Activated CD4-positive, alpha-beta T cell treated with anti-CD3 and anti-CD28 coated beads for 4 hours (primary cell): ENCODE data around the gene METRN.

ENCODE experiments used
- DNase-seq, 2 donors: peaks; one replicate each; pipeline ENCODE4 v3.0.0-alpha.2; 2020

The METRN gene

DNA sequence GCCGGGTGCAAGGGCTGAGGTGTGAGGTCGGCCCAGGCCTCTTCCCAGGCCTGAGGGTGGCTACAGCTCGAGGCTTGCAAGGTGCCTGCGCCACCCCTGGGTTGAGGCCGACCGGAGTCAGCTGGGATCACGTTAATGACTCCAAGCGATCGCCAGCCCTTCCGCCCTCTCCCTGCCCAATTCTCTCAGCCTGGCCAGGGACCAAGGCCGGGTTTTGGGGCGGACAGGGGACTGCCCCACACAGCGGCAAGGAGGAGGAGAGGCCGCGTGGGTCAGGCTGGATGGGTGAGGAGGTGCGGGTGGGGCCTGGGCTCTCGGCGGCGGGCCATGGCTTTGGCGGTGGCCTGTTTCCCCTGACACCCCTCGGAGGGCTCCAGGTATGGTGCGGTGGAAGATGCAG is 21.6 kb upstream of the METRN start:
- no peak for DNase-seq

DNA sequence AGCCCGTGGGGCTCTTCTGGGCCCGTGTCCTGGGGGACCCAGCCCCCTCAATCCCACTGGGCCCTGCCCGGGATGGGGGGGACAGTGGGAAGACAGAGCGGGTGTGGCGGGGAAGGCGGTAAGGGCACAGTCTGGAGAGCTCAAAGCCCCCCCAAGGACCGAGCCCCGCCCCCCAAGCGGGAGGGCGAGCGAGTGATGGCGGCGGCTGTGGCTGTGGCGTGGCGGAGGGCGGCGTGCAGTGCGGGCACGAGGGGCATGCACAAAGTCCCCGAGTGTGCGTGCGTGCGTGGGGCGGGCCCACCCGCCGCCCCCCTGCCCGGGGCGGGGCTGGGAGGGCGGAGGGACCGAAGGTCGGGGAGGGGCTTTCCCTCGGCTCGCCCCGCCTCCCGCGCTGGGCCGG is 21.2 kb upstream of the METRN start:
- DNase-seq = no peak

DNA sequence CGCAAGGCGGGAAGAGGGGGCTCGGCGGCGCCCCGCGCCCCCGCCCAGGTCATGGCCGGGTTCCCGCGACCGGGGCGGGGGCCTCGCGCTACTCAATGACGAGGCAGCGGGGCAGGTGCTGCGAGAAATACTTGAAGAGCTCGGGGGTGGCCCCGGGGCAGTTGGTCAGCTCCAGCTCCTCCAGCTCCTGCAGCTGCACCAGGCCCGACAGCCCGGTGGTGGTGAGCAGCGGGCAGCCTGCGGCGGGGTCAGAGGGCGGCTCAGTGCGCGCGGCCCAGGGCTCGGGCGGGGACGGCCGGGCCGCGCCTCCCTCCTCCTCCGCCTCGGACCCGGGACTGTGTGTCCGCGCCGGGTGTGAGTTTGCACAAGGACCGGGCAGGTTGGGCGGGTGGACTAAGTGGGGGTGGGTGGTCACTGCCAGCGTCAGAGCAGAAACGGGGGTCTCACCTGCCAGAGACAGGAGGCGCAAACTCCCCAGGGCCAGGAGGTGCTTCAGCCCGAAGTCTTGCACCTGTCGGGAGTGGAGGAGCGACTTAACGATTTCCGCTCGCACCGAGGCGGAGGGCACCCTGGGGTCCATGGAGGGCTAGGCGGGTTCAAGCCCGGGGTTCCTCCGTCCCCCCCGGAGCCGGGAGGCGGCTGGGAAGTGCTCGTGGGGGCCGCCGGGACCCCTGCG is 20.6 kb upstream of the METRN start:
- DNase-seq = no peak

DNA sequence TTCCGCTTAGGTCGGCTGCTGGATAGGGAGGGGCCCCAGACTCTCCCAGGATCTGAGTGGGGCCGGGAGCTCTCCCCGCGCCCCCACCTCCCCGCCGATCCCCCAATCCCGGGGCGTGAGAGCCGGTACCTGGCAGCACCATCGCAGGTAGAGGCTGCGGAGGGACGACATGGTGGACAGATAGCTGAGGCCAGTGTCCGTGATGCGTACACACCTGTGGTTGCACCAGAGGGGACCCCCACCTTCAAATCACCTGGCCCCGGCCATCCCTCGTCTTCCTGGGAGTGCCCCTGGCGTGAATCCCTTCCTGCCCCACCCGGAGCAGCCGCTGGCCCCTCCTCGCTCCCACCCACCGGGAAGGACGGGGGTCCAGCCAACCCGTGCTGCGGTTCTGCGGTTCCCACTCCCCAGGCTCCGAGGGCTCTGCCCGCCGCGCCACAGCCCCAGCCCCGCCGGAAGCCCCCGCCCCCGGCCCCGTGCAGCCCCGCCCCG is 20.0 kb upstream of the METRN start:
- DNase-seq = no peak

DNA sequence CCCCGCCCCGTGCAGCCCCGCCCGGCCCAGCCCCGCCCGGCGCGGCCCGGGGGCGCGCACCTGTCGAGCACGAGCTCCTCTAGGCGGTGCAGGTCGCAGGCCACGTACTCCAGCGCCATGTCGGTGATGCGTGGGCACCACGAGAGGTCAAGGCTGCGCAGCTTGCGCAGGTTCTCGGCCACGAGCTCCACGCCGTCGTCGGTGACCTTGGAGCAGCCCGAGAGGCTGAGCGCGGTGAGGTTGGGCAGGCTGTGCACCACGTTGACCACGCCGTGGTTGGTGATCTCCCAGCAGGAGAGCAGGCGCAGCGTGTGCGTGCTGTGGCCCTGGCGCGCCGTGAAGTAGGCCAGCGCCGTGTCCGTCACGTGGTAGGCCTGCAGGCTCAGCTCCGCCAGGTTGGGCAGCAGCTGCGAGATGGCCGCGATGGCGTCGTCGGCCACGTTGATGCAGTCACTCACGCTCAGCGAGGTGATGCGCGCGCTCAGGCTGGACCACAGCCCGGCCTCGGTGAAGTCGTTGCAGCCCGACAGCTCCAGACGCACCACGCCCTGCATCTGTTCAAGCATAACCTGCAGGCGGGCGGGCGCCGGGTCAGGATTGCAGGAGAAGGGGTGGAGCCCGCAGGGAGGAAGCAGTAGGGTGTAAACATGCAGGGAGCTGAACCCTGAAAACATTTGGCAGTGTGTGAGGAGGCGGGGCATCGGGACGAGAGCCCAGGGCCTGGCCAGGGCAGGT is 19.4 kb upstream of the METRN start:
- DNase-seq = peak; percentile 62 to 69

DNA sequence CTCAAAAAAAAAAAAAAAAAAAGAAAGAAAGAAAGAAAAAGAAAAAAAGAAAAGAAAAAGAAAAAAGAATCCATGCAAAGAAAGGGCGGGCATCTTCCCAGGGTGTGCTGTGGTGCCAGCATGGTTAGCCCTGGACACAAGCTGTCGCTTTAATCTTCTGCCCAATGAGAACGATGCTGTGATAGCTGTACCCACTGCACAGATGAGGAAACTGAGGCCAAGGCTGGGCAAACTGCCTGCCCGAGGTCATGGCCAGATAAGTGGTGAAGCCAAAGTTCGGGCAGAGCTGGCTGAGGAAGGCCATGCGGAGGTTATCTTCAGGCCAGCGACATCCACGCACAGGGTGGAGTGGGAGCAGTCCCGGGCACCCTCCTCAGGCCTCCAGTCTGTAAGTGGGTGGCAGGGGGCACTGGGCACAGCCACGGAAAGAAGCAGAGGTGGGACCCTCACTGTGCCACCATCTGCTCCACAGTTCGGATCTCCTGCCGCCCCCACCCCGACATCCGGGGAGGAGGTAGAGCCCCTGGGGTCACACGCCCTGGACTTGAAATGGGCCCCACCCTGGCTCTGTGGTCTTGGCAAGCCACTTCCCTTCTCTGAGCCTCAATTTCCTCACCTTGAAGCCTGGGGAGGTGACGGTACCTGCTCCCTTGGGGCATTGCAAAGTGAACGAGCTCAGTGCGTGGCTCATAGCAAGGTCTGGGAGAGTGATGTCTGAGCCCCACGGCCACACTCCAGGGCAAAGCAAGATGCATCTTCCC is 15.8 kb upstream of the METRN start:
- DNase-seq = no peak

DNA sequence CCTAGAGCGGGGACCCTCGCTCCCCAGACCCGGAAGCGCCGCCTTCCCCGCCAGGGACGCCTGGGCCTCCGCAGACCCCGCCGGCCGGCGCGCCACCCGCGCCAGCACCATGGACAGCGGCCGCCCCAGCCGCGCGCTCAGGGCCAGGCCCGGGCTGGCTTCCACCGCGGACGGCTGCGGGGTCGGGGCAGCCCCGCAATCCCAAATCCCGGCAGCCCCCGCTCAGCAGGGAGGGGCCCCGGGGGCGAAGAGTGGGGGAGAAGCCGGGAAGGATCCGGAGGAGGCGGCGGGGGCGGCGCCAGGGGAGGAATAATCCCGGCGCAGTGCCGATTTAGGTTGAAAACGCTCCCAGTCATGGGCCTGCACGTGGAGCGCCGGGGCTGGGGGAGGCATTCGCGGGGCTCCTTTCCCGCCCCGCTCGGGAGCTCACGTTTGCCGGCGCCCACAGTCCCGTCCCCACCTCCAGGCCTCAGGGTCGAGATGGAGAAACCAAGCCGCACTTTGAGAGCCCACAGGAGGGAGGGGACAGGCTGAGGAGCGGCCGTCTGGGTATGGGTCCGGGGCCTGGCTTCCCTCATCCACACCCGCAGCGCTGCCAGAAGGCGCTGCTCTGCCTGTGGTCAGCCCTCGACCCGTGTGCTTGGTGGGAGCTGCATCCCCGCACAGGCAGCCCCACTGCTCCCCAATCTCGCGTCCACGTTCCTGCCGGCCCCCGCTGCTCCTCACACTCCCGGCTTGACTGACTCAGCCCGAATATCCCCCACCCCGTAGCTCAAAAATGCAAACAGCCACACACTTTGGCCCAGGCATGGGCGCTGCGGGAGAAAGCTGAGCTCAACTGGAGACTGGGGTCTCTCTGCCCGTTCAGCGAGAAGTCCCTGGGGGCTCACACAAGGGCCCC is 14.0 kb upstream of the METRN start:
- no peak for DNase-seq

DNA sequence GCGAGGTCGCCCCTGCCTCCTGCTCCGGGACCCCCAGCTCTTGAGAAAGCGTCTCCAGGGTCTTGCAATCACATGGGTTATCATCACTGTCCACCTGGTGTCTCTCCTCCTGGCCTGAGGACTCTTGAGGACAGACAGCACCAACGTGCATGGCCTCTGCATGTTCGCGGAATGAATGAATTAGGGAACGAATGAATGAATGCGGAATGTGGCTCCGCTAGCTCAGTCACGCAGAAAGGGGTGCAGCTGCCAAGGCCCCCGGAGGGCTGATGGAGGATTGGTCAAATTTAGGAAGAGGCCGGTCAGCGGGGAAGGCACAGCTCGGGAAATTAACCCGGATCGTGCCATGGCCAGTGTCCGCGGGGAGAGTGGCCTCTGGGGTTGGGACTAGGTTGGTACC is 12.6 kb upstream of the METRN start:
- no peak for DNase-seq

DNA sequence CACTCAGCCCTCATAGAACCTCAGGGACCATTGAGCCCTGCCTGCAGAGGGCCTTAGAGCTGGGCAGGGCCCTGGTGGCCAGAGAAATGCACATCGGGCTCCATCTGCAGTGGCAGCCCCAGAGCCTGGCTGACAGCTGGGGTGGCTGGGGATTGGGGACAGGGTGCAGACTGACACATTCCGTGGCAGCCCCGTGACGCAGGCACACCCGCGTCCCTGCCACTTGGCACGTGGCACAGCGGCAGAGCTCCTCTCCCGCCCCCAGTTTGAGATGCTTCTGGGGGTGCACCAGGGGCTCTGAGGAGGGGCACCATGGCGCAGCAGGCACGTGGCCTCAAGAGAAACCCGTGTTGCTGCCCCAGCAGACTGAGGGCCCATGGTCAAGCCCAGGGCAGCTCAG is 11.5 kb upstream of the METRN start:
- DNase-seq = no peak

DNA sequence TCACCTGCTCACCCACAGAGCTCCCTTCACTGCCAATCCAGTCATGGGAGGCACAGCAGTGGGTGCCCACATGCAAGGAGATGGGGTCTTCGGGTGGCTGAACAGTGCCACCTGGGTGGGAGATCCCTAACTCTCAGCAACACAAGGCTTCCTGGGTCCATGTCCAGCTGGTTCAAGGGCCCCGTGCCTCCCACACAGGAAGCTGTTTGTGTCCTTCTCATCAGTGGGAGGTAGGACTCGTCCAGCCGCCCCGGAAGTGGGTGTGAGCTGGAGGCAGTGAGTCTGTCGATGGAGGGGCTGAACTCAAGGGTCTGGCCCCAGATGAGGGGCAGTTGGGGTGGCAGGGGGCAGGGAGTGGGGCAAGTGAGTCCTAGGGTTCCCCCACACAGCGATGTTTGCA is 10.9 kb upstream of the METRN start:
- no peak for DNase-seq

DNA sequence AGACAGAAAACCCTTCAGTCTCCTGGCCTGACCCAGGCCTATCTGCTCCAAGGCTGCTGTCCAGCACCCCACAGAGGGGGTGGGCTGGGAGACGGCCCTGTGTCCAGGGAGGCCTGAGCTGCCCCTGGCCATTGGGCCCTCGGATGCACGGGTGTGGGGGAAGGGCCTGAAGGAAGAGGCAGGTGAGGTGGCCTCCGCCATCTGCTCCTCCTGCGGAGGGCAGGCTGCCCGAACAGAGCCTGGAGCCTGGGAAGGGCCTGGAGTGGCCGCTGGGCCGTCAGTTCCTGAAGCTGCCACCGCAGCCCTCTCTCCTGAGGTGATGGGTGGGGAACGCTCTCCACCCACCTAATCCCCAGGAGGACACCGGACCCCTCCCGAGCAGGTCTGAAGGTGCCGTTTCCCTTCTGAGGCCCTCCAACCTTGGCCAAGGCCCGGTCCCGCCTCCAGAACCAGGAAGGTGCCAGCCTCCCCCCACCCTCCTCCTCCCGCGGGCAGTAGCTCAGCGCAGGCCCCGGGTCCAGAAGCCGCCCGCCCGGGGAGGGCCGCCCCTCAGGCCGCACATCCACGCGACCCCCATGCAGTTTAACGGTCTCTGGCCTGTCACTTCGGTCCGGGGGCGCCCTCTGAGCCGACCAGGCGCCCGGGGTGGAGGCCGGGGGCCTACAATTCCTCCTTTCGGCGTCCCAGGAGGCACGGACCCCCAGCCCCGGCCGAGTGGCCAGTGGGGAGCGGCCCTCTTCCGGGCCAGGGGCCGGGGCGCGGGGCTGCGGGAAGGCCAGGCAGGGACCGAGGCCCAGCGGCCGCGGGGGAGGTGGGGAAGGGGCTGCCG is 10.2 kb upstream of the METRN start:
- DNase-seq = no peak

DNA sequence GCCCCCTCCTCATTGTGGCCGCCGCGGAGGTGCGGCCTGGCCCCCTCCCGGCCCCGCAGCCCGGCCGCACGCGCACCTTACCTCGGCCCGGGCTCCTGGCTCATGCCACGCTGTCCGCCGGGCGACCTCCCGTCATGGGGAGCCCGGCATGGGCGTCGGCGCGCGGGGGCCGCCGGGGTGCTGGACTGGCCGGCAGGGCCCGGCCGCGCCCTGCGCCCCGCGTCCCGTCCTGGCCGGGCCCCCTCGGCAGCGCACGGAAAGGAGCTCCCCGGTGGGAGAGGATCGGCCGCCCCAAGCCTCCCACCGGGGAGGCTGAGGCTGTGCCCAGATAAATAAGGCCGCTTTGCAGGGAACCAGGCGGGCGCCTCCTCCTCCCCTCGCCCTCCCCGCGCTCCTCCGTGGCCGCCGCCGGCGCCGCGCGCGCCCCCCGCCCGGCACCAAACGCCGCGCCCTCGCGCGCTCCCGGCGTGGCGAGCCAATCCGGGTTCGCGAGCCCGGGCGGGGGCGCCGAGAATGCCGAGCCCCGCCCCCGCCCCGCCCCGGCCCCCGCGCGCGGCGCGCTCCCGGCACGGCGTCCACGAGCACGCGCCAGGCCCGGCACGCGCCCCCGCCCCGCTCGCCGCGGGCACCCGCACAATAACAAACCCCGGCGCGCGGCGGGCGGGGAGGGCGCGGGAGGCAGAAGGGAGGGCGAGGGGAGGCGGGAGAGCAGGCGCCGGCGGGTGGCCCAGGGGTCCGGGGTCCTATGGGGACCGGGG is 9.3 kb upstream of the METRN start, which contains the start of gene FBXL16:
FBXL16 (minus strand) TSS at position 371 of the 758 bp plus-strand sequence. CDS start 8,396 bp downstream, outside the sequence.
- DNase-seq = no peak

DNA sequence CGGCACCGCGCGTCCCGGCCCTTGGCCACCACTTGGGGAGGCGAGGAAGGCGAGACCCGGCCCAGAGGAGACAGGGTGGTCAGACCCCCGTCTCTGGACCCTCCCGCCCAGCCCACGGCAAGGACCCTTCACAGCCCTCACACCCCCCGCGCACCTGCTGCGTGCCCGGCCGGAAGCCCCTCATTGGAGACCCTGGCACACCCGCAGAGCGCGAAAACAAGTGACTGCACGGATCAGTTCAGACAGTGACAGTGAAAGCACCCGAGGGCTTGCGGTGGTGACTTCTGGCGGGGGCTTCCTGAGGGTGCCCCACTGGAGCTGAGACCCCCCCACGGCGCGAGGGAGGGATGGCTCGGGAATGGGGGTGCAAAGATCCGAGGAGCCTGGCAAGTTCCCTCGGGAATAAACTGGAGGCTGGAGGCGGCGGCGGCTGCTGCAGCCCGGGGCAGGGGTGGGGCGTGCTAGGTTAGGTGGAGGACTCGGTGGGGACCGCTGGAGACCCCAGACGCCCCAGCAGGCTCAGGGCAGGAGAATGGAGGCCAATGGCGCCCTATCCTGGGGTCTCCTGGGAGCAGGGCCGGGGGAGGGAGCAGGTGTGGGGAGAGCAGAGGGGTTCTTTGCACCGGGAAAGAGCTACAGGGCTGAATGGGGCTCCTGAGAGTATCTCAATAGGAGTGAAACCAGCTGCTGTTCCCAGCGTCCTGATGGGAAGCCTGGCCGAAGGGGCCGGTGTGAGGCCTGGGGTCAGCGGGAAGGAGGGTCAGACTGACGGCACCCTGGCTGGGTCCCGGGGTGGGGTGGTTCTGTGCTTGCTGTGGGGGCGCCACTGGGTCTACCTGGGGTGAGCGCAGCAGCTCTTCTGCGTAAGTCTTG is 8.5 kb upstream of the METRN start:
- DNase-seq = no peak

DNA sequence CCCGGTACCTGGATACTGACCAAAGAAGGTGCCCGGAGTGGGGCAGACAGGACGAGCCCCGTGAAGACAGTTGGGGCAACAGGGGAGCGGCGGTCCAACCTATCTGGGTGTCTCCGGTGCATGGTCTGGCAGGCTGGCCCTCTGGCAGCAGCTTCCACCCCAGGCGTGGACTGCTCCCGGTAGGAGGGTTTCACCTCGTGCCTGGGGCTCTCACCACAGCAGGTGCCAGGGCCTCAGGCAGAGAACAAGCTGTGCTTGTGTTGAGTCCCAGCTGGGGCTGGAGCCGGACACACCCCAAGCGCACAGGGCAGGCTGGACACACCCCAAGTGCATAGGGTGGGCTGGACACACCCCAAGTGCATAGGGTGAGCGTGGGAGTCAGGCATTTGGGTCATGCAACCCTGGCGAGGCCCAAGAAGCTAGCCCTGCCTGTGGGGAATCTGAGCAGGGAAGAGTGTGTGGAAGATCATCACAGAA is 7.8 kb upstream of the METRN start:
- DNase-seq = no peak

DNA sequence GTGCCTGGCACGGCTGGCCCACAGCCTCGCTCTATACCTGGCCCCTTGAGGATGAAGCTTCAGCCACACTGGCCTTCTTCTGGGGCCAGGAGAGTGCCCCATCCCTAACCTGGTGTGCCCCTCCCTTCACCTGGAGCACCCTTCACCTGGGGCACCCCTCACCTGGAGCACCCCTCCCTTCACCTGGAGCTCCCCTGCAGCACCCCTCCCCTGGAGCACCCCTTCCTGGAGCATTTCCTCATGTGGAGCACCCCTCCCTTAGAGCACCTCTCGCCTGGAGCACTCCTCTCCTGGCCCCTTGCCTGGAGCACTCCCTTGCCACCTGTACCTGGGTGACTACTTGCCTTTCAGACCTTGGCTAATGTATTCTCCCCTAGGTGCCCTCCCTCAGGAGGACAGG is 6.9 kb upstream of the METRN start:
- no peak for DNase-seq

DNA sequence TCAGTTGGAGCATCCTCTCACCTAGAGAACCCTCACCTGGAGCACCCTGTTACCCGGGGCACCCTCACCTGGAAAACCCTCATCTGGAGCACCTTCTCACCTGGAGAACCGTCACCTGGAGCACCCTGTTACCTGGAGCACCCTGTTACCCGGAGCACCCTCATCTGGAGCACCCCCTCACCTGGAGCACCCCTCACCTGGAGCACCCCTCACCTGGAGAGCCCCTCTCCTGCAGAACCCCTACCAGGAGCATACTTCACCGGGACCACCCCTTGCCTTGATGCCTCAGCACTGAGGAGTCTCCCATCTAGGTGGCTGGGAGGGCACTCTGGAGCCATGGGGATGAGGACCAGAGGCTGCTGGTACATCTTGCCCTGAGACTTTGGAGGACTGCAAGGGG is 6.0 kb upstream of the METRN start:
- no peak for DNase-seq

DNA sequence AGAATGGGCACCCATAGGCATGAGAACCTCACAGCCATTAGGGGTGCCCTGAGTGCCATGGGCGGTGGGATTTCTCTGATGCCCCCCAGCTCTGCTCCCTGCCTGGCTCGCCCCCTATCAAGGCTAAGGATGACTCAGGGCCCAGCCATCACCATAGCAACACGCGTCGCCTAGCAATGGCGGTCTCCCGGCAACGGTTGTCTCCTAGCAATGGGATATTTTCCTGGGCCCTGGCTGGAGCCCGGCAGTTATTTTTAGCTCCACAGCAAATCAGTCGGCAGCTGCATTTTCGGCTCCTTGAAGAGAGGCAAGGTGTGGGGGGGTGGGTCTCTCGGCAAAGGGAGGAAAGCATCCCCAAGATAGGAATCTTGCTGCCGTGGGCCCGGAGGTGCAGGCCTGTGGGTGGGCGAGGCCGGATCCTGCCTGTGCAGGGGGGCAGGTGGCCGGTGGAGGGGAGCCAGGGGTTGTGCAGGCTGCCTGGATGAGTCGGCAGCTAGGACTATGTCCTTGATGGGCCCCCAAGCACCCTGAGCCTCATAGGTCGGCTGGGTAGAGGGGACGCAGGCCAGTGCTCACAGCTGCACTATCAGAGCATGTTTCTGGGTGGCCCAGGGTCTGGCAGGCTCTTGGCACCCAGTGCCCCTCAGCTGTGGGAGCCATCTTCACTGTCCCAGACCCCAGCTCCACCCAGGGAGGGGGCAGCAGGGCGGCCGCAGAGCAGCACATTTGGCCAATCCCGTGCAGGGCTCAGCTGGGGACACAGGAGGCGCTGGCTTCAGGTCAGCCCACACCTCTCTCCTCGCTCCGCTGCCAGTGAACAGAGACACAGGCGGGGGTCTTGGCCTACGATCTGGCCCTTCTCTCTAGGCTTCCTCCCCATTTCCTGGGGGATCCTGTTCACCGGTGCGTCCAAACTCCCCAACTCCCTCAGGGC is 5.1 kb upstream of the METRN start:
- no peak for DNase-seq

DNA sequence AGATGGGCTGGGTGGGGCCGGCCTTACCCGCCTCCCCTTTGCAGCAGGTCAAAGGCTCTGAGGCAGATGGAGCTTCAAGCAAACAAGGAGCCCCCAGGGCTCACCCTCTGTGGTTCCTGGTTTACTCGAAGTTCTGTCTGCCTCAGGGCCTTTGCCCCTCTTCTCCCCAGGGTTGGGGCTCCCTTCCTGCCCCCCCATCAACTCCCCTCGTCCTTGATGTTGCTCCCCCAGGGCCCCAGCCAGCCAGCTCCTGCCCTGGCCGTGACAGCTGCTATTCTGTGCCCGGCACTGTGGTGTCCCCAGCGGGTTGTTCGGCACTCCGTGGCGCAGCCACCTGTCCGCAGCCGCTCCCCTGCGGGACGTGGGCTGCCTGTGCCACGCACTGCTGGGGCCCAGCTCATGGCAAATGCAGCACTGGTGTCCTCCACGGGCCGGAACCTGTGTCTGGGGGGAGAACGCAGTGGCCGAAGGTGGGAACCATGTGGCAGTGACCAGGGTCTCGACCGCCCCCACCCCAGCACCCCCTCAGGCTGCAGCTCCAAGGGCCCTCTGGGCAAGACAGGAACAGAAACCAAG is 4.3 kb upstream of the METRN start:
- DNase-seq = no peak
